Colon (tissue), 2 donors: ENCODE results near the gene GPC2.
"Not testable (repeated sequence)": the region's sequence is repeated elsewhere in the genome, so short reads cannot be mapped to it uniquely, and the experiment has no call there.

Experiments used
- FAIRE-seq: peaks from 2 replicates; lab custom pipeline; 2012; peaks lifted over from hg19 to GRCh38; lab: Jason Lieb, UNC
- donor health status: control.
- donor health status: control.

Gene GPC2

DNA sequence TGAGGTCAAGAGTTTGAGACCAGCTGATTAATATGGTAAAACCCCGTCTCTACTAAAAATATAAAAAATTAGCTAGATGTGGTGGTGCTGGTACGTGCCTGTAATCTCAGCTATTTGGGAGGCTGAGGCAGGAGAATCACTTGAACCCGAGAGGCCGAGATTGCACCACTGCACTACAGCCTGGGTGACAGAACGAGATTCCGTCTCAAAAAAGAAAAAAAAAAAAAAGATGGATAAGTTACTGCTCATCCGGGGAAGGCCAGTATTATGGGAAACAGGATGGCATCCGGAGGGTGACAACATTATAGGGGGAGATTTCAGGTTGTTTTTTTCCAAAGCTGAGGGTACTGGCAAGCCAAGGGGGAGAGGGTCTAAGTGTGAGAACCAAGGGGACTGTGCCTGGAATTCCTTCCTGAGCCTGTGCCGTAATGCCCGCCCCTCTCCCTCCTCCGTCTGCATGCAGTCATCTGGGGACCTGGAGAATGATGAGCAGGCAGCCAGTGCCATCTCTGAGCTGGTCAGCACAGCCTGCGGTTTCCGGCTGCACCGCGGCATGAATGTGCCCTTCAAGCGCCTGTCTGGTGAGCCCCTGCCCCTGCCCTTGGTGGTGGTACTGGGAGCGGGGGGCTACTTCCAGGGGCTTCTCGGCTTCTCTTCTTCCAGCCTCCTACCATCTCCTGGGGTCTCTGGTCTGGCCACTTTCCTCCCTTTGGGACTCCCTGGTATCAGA, 24.1 kb downstream of the GPC2 start:
- FAIRE-seq, result no peak

DNA sequence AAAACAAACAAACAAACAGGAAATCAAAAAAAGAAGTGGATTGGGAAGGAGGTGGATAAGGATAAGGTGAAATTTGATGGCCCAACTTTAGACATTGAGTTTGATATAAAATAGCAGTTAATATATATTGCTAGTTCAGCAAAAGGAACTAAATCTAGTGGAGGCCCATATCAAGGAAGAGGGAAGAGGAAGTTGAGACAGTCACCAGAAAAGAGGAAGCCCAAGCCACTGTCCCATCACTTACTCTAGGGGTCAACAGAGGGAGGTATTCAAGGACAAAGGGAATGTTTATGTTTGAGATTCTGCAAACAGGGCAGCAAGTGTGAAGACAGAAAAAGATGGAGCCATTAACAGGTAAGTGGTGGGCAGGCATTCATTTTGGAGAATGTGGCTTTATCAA, 24.8 kb downstream of the GPC2 start:
- FAIRE-seq, result no peak

- FAIRE-seq, result peak; percentile 5
Measured at GRCh38 chr7:100148559-100149328, 28.4 kb downstream of the GPC2 start, which contains the start of gene LAMTOR4. LAMTOR4 (plus strand) TSS chr7:100148918; CDS start chr7:100148973, 55 bp downstream.

- FAIRE-seq, result no peak
Measured at GRCh38 chr7:100148225-100148558, 29.0 kb downstream of the GPC2 start.

- no peak for FAIRE-seq
Measured at GRCh38 chr7:100147278-100147677, 29.9 kb downstream of the GPC2 start.

DNA sequence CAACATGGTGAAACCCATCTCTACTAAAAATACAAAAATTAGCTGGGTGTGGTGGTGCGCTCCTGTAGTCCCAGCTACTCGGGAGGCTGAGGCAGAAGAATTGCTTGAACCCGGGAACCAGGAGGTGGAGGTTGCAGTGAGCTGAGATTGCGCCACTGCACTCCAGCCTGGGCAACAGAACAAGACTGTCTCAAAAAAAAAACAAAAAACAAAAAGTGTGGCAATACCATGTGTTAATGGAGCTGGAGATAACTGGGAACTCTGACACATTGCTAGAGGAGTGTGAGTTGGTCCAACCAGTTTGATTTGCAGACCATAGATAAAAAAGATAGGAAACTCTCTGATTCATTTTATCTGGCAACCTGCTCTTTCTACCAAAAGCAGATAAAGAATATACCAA, 30.8 kb downstream of the GPC2 start:
- not testable (repeated sequence) for FAIRE-seq

- FAIRE-seq, result no peak
Measured at GRCh38 chr7:100142461-100142860, 34.7 kb downstream of the GPC2 start.

- FAIRE-seq, result no peak
Measured at GRCh38 chr7:100141555-100141949, 35.6 kb downstream of the GPC2 start.

GRCh38 chr7:100137851-100138760, 39.1 kb downstream of the GPC2 start:
- FAIRE-seq, result no peak

DNA sequence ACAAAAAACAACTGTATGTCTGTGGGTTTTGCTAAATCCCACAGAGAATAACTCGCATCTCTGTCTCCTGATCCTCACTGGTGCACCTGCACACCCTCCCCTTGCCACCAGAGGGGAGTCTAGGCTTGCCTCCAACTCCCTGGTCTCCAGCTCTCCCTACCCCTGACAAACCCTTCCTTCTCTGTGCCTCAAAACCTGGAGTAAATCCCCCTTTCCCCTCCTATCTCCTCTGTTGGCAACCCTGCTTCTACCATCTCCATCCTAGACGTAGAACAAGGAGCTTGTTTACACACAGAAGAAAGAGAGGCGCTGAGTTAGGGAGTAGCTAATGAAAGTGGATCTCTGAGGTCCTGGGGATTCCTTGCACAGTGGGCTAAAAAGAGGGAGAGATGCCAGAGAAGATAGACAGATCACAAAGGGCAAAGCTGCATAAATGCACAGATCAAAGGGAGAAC, 44.5 kb downstream of the GPC2 start:
- FAIRE-seq, result no peak

DNA sequence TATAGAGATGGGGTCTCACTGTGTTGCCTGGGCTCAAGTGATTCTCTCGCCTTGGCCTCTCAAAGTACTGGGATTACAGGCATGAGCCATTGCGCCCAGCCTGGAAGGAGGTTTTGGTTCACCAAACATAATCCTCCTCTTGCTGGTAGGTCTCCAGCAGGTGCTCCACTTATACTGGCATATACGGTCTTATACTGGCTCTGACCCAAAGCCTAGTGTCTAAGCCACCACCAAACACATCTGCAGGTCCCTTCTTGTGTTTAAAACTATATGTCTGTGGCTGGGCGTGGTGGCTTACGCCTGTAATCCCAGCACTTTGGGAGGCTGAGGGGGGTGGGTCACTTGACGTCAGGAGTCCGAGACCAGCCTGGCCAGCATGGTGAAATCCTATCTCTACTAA, 45.1 kb downstream of the GPC2 start:
- no peak for FAIRE-seq

DNA sequence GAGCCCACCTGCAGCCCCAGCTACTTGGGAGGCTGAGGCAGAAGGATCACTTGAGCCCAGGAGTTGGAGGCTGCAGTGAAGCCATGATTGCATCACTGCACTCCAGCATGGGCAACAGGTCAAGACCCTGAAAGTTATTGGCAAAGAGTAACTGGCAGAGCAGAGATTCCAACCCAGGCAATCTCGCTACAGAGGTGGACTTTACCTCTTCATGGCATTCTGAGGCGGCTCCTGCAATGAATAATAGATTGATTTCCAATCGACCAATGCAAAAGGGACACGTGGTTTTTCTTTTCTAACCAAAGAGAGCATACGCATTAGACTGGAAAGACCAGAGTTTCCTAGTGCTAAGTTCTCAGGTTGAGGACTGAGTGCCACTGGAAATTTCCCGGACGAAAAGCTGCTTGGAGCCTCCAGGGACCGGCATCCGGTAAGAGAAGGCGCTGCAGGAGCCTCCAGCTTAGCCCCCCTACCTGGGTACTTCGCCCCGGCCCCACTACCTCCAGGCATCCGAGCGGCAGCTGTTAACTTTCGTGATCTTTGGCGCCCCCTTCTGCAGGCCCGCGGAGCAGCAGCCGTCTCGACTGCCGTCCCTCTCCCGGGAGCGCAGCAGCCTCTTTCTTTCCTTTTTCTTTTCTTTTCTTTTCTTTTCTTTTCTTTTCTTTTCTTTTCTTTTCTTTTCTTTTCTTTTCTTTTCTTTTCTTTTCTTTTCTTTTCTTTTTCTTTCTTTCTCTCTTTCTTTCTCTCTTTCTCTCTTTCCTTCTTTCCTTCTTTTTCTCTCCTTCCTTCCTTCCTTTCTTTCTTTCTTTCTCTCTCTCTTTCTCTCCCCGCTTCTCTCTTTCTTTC, 46.4 kb downstream of the GPC2 start:
- no peak for FAIRE-seq

- not testable (repeated sequence) for FAIRE-seq
Measured at GRCh38 chr7:100130220-100130607, 47.0 kb downstream of the GPC2 start.

DNA sequence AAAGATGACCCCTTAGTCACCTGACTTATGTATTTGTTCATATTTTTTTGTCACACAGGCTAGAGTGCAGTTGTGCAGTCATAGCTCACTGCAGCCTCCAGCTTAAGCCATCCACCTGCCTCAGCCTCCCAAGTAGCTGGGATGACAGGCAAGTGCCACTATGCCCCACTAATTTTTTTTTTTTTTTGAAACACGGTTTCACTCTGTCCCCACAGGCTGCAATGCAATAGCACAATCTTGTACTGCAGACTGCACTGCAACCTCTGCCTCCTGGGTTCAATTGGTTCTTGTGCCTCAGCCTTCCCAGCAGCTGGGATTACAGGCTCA, 48.6 kb downstream of the GPC2 start:
- FAIRE-seq, result no peak

GRCh38 chr7:100127866-100128636, 49.1 kb downstream of the GPC2 start:
- no peak for FAIRE-seq

DNA sequence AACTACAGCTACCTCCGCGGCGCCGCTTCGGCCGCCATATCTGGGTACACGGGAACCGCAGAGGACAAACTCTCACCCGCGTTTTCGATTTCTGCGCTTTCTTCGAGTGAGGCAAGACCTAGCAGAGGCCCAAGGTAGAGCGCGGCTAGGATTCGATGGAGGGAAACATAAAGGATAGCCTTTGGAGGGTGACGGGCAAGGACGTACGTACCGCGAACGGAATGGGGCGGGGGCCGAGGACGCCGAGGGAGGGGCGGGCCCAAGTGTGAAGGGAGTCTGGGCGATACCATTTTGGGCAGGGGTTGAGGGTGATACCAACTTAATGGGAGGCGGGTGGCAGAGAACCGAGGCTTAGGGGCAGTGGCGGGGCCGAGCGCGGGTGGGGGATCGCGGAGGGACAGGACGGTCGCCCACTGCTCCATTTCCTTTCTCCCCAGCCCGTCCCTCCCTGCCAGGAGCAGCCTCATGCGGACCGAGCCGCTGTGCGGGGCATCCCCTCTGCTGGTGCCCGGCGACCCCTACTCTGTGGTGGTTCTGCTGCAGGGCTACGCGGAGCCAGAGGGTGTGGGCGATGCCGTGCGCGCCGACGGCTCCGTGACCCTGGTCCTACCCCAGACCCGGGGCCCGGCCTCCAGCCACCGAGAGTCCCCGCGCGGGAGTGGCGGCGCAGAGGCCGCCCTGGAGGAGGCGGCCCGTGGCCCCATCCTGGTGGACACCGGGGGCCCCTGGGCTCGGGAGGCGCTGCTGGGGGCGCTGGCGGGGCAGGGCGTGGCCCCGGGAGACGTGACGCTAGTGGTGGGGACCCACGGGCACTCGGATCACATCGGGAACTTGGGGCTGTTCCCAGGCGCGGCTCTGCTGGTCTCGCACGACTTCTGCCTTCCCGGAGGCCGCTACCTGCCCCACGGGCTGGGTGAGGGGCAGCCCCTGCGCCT, 50.0 kb downstream of the GPC2 start, which contains the start of gene MBLAC1:
Gene MBLAC1 (plus strand): TSS at position 37 of the 935 bp plus-strand sequence. CDS start 429 bp downstream, at position 466.
- FAIRE-seq, result no peak

DNA sequence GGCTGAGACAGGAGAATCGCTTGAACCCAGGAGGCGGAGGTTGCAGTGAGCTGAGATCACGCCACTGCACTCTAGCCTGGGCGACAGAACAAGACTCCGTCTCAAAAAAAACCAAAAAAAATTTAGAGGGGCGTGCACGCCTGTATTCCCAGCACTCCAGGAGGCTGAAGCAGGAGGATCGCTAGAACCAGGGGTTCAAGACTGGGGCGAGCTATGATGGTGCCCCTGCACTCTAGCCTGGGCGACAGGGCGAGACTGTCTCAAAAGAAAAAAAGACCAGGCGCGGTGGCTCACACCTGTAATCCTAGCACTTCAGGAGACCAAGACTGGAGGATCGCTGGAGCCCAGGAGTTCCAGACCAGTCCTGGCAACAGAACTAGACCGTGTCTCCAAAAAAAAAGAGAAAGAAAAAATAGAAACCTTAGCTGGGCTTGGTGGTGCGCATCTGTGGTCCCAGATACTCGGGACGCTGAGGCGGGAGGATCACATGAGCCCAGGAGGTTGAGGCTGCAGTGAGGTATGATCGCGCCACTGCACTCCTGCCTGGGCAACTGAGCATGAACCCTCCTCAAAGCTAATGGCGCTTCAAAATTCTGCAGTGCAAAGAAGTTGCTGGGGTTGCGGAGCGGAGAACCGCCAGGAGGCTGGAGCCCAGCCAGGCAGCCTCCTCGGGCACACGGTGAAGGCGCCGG, 50.8 kb downstream of the GPC2 start:
- FAIRE-seq, result no peak

DNA sequence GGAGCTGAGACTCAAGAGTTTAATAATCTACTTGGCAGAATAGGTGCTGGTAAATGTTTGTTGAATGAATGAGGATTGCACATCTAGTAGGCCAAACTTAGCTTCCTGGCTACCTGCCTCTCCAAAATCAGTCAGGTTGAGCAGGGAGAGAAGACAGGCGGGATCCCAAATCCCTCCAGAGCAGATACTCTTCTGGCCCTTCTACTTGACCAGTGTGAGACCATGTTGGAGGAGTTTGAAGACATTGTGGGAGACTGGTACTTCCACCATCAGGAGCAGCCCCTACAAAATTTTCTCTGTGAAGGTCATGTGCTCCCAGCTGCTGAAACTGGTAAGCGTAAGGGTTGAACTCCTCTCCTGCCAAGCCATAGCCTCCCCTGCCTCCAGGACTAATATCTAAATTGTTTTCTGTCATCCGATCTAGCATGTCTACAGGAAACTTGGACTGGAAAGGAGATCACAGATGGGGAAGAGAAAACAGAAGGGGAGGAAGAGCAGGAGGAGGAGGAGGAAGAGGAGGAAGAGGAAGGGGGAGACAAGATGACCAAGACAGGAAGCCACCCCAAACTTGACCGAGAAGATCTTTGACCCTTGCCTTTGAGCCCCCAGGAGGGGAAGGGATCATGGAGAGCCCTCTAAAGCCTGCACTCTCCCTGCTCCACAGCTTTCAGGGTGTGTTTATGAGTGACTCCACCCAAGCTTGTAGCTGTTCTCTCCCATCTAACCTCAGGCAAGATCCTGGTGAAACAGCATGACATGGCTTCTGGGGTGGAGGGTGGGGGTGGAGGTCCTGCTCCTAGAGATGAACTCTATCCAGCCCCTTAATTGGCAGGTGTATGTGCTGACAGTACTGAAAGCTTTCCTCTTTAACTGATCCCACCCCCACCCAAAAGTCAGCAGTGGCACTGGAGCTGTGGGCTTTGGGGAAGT, 52.6 kb downstream of the GPC2 start:
- FAIRE-seq, result no peak
